ENCODE data around the gene HINT3. TPM values are rescaled to one million over a fixed set of nuclear protein-coding genes. Genes with fewer than 3 reads are reported as not detected.
"Not testable (repeated sequence)": the region's sequence is repeated elsewhere in the genome, so short reads cannot be mapped to it uniquely, and the experiment has no call there.

The HINT3 gene
- polyA plus RNA-seq, 4 donors = 31.8 to 36.8 (median 36.5) TPM

GRCh38 chr6:125939026-125939425 is 17.5 kb upstream of the HINT3 start:
- no peak for DNase-seq (ENCODE audit: low read depth in 4 of 4, low spot score in 3 of 4)

- DNase-seq (ENCODE audit: low read depth in 4 of 4, low spot score in 3 of 4) = no peak
These were observed 16.8 kb upstream of the HINT3 start for GRCh38 chr6:125939791-125940190.

DNA sequence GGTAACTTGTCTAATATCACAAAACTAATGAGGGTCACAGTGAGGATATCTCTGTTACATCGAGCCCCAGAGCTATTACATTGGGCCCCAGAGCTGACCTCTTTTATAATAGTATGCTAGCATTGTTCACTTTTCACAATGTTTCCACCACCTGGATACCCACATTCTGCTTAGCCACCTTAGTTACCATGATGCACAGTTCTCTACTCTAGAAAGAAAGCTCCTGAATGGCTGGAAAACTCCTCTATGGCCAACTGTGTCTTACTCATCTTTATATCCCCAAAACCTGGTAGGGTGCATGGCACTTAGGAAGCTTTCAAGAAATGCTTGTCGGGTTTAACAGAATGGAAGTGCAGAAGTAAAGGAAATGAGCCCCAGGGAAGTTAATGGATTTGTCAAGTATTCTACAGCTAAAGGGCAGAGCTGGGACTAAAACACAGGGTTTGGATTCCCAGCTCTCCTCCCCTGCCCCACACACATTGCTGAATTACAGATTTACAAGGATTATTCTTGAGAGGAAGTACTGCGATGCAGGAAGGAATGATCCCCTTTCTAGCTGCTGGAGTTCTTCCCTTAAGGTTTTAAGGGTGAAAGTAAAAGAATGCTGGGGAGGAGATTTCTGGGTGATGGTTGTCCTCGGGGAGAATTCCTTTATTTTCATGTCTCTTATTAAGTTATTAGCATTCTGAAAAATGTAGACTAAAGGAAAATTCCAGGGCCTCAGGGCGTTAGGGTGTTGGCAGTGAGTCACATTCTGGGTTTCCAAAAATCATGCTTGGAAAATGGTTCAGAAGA is 16.1 kb upstream of the HINT3 start:
- DNase-seq (ENCODE audit: low read depth in 4 of 4, low spot score in 3 of 4) = no peak

- DNase-seq (ENCODE audit: low read depth in 4 of 4, low spot score in 3 of 4) = no peak
These were observed 13.7 kb upstream of the HINT3 start for GRCh38 chr6:125942672-125943527.

- no peak for DNase-seq (ENCODE audit: low read depth in 4 of 4, low spot score in 3 of 4)
These were observed 12.8 kb upstream of the HINT3 start for GRCh38 chr6:125943528-125944433.

DNA sequence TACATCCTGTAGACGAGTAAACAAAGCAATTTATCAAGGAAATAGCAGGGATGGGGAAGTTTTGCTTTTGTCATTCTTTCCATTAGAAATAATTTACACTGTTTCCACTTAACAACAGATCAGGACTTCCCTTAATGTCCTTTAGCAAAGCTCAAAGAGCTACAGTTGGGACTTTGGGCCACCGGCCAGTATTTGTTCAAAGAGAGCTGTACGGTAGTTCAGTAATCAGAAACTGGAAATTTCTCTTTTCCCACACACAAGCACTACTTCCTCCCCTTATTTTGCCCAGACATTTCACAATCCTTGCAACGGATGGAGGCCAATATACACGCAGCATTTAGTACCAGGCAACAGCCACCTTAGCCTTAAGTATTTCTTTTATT is 12.1 kb upstream of the HINT3 start:
- peak in 1 of 4 donors; percentile 33 for DNase-seq (ENCODE audit: low read depth in 4 of 4, low spot score in 3 of 4)

DNA sequence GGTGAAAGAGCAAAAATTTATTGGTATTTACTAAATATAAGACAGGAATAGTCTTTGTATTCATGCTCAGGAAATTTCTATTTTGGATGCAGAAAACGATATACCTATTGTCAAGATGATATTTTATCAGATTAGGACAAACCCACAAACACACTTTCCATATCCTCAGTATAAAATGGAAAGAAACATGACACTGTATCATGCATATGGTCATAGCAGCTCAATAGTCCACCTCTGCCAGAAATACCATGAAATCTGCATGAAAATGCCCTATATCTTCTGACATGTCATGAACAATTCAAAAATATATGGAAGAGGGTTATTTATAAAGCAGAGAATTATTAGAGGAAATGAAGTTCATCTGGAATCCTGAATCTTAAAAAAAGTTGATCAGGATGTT is 11.7 kb upstream of the HINT3 start:
- no peak for DNase-seq (ENCODE audit: low read depth in 4 of 4, low spot score in 3 of 4)

DNA sequence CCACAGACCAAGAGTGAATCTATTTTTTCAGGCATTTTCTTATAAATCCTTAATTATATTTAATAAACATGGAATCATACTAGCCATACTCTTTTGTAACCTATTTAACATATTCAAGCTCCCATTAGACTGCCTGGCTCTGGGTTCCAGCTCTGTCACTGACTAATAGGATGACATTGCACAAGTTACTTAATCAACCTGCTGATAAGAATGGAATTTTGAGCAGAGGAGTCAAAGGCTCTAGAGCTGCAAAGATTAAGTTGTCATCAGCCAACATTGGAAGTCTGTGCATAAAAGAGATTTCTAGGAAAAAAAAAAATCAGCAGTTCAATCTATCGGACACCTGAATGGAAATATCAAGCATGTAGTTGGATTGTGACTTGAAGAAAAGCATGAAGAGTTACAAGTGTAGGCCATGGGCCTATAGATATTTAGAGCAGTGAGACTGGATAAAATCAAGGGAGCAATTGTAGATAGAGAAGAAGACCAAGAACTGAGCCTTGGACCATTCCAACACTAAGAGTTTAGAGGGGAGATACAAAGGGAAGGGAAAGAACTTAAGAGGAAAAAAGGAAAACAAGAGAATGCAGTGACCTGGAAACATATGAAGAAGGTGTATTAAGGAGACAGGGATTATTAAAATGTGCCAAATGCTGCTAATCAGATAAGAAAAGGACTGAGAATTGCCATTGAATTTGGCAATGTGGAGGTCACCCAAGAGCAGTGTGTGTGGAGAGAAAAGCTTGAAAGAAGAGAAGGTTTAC is 11.0 kb upstream of the HINT3 start:
- no peak for DNase-seq (ENCODE audit: low read depth in 4 of 4, low spot score in 3 of 4)

- DNase-seq (ENCODE audit: low read depth in 4 of 4, low spot score in 3 of 4) = no peak
These were observed 9.0 kb upstream of the HINT3 start for GRCh38 chr6:125947615-125948014.

- no peak for DNase-seq (ENCODE audit: low read depth in 4 of 4, low spot score in 3 of 4)
These were observed 8.1 kb upstream of the HINT3 start for GRCh38 chr6:125948455-125948854.

DNA sequence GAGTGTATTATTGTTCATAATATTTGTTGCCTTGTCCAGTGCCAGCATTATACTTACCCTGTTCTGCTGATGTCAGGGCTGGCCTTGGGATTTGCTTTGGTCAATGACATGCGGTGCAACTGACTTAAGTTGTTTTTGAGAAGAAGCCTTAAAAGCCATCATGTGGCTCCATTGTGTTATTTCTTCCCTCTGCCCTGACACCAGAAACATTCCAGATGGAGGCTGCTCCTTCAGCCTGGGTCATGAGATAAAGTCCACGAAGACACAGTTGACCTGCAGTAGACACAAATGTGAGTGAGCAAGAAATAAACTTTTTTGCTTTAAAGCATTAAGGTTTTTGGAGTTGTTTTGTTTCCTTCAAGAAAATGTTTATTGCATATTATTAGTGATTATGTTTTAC is 7.5 kb upstream of the HINT3 start:
- DNase-seq (ENCODE audit: low read depth in 4 of 4, low spot score in 3 of 4) = no peak

- DNase-seq (ENCODE audit: low read depth in 4 of 4, low spot score in 3 of 4) = no peak
These were observed 6.3 kb upstream of the HINT3 start for GRCh38 chr6:125950293-125950692.

DNA sequence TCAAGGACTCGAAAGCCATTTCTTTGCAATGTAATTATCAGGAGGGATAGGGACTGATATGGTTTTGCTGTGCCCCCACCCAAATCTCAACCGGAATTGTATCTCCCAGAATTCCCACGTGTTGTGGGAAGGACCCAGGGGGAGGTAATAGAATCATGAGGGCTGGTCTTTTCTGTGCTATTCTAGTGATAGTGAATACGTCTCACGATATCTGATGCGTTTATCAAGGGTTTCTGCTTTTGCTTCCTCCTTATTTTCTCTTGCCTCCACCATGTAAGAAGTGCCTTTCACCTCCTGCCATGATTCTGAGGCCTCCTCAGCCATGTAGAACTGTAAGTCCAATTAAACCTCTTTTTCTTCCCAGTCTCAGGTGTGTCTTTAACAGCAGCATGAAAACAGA is 5.9 kb upstream of the HINT3 start:
- not testable (repeated sequence) for DNase-seq (ENCODE audit: low read depth in 4 of 4, low spot score in 3 of 4)

GRCh38 chr6:125951323-125951722 is 5.2 kb upstream of the HINT3 start:
- DNase-seq (ENCODE audit: low read depth in 4 of 4, low spot score in 3 of 4) = no peak

- no peak for DNase-seq (ENCODE audit: low read depth in 4 of 4, low spot score in 3 of 4)
These were observed 3.6 kb upstream of the HINT3 start for GRCh38 chr6:125952764-125953501.

DNA sequence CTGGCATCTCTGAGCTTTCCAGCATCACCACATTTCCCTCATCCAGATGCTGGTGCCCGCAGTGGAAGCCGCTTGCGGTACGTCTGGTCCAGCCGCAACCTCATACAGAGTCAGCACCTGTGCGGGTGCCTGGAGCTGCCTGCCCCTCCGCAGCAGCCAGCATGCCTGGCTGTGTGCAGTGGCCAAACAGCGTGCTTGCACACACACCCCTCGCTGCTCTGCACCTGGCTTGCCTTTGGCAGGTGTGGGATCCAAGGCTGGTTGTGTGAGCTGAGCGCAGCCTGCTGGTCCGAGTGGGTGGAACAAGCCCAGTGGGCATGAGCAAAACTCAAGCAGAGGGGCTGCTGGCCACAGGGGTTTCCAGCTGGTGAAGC is 3.1 kb upstream of the HINT3 start:
- no peak for DNase-seq (ENCODE audit: low read depth in 4 of 4, low spot score in 3 of 4)

DNA sequence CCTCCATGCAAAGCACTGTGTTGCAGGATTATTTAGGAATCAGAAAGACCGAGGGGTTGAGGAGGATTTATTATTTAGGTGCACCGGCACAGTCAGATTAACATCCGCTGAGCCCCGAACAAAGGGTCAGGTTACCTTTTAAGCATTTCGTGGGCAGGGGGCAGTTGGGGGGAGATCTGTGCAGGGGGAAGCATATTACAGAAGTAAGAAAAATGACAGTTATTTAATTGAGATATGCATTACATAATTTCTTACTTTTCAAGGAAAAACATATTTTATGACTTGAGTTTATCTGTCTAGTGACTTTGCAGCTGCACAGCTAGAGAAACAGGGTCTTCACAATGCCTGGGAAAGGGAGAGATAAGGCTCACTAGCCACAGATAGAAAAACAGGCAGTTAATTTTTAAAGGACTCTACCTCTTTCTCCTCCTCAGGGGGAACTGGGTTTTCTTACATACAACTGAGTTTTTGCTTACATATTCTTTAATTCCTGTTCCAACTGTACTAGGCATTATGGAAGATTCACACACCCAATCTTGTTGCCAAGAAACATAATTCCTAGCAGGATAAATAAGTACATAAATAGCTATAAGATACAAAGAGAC is 1.7 kb upstream of the HINT3 start:
- DNase-seq (ENCODE audit: low read depth in 4 of 4, low spot score in 3 of 4) = no peak

GRCh38 chr6:125955973-125956372 is 597 bp upstream of the HINT3 start:
- no peak for DNase-seq (ENCODE audit: low read depth in 4 of 4, low spot score in 3 of 4)

DNA sequence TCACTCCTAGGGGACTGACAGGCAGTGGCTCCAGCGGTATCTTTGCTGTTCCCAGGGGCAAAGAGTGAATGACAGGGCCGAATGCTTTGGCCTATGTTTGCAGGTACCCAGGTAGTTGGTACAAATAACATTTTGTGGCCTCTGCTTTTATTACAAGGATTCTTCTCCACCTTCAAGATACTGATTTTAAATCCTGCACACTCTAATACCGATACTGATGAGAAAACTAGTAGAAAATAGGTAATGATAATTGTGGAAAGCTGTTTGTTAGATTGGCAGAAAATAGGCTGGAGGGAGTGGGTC is 772 bp downstream of the HINT3 start:
- DNase-seq (ENCODE audit: low read depth in 4 of 4, low spot score in 3 of 4) = no peak
